Thoracic aorta endothelial cell (primary cell): Measurements from ENCODE around the gene GATA1. TPM values are rescaled to one million over a fixed set of nuclear protein-coding genes. Genes with fewer than 3 reads are reported as not detected.

Source experiments
- small RNA-seq: library from RNA; depleted of rRNA; stranded (forward); fragments of <200 nt; gene quantifications from one replicate; pipeline ENCODE3, GENCODE V24; 2012
- total RNA-seq: library from RNA; depleted of rRNA; stranded (reverse); fragments of >200 nt; gene quantifications from 2 replicates; pipeline ENCODE4 v1.2.3, GENCODE V29; 2012

Gene GATA1
- not detected in 2 replicates for total RNA-seq

DNA sequence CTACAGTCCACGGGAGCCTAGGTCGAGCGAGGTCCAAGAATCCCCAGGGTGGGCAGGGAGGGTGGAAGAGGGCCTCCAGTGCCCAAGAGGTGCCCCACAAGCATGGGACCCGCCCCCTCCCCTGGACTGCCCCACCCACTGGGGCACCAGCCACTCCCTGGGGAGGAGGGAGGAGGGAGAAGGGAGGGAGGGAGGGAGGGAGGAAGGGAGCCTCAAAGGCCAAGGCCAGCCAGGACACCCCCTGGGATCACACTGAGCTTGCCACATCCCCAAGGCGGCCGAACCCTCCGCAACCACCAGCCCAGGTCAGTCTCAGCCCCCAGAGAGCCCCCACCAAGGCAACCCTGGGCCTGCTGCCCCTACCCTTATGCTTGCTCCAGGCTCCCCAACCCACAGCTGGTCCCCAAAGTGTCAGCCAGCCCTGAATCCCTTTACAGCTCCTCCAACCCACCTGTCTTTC, at the start of gene GATA1:
TSS of gene GATA1 (plus strand) at position 250 of the 460 bp plus-strand sequence. CDS start 4,520 bp downstream, outside the sequence.

GRCh38 chrX:48761674-48762471, 24.5 kb upstream of the GATA1 start, which contains the start of gene GLOD5:
TSS of gene GLOD5 (plus strand) at chrX:48761747. CDS start at chrX:48761791, 44 bp downstream.

DNA sequence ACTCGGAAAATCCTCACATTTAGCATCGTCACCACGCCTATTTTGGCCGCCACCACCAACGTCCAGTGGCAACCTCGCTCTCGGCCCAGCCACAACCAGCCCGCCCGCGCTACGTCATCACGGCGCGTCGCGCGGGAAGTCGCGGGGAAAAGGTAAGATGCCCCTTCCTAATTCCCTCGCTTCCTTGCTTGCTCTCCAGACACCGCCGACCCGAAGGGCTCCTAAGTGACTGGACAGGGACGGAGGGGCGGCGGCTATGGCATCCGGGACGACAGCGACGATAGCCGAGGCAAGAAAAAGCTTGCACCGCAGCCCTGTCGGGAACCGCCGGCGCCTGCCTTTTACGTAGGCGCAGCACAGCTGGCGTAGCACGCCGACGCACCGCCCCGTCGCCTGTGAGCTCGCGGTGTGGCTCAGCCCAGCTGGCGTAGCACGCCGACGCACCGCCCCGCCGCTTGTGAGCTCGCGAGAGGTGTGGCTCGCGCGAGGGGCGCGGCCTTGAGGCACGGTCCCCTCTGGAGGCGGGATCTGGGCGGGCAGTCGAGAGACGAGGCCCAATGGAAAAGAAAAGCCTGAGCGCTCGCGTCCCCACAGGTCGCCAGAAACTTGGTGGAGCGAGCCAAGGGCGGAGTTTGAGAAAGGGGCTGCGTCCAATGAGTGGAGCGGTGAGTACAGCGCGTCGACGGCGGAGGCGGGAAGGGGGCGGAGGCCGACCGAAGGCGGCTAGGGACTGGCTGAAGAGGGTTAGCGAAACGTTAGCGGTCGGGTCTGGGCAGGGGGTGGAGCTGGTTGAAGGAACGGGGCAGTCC, 15.1 kb downstream of the GATA1 start, which contains the start of gene HDAC6:
TSS of gene HDAC6 (plus strand) at position 788 of the 809 bp plus-strand sequence. CDS start 626 bp downstream, outside the sequence.

DNA sequence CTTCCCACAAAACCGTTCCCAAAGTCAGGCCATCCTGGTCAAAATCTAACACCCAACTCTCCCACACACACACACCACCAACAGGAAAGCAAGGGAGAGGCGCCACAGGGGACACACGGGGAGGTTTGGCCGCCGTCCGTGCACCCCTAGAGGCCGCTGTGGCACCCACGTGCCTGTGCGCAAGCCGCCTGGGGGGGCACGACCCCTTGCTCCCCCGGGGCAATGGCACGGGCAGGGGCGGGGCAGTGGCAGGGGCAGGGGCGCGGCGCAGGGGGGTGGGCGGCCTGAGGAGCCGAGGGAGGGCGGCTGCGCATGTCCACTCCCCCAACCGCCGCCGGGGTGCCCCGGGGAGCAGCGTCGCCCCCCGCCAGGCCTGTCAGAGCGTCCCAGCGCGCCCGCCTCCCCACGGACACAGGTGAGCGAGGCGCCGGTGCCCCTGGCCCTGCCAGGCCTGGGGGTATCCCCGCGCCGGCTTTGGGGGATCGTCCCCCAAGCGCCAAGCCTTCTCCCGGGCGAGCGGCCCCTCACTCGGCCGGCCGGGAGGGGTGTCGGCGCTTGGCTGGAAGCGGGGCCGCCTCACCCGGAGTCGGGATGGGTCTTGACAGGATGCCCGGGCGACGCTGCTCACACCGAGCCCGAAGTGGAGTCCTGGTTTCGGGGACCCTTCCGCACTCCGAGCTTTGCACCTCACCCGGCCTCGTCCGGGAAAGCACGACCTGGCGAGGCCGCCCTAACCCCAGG, 39.9 kb downstream of the GATA1 start, which contains the start of gene ERAS:
TSS of gene ERAS (plus strand) at position 379 of the 741 bp plus-strand sequence. CDS start 2,611 bp downstream, outside the sequence.

GRCh38 chrX:48835524-48836329, 49.3 kb downstream of the GATA1 start, which contains the start of gene PCSK1N:
TSS of gene PCSK1N (minus strand) at chrX:48835610. CDS start at chrX:48835532, 78 bp downstream.

Small RNA genes within 50 kb of the gene (small RNA-seq; reads per million reads assigned to genes)
- not detected for gene RNU6-29P

Other genes with a start within 250 kb of the GATA1 start
- 7.2 and 7.8 TPM in 2 replicates for gene TBC1D25, start 246.9 kb upstream of the GATA1 start, total RNA-seq
- gene RBM3, start 212.1 kb upstream of the GATA1 start, total RNA-seq = 339 and 433 TPM in 2 replicates
- gene WDR13, start 189.1 kb upstream of the GATA1 start, total RNA-seq = 65.3 and 85.5 TPM in 2 replicates
- gene WAS, start 102.8 kb upstream of the GATA1 start, total RNA-seq = 0.07 TPM in 1 of 2 replicates, not detected in the other
- gene SUV39H1, start 89.9 kb upstream of the GATA1 start, total RNA-seq = 11.0 and 15.8 TPM in 2 replicates
- gene GLOD5, start 24.8 kb upstream of the GATA1 start, total RNA-seq = not detected in 2 replicates
- gene HDAC6, start 15.5 kb downstream of the GATA1 start, total RNA-seq = 20.6 and 28.7 TPM in 2 replicates
- gene ERAS, start 39.9 kb downstream of the GATA1 start, total RNA-seq = not detected in 2 replicates
- not detected in 2 replicates for gene PCSK1N, start 49.0 kb downstream of the GATA1 start, total RNA-seq
- 16.8 and 19.9 TPM in 2 replicates for gene TIMM17B, start 111.2 kb downstream of the GATA1 start, total RNA-seq
- gene PQBP1, start 111.3 kb downstream of the GATA1 start, total RNA-seq = 46.6 and 49.9 TPM in 2 replicates
- gene SLC35A2, start 125.1 kb downstream of the GATA1 start, total RNA-seq = 13.0 and 14.1 TPM in 2 replicates
- gene PIM2, start 132.4 kb downstream of the GATA1 start, total RNA-seq = 5.6 and 7.4 TPM in 2 replicates
- 25.0 and 27.6 TPM in 2 replicates for gene OTUD5, start 171.0 kb downstream of the GATA1 start, total RNA-seq
- gene KCND1, start 185.3 kb downstream of the GATA1 start, total RNA-seq = 0.13 and 0.36 TPM in 2 replicates
- gene GRIPAP1, start 215.7 kb downstream of the GATA1 start, total RNA-seq = 17.4 and 21.1 TPM in 2 replicates